Renal cortical epithelial cell (primary cell): ENCODE results near the gene THRB. TPM values are rescaled to one million over a fixed set of nuclear protein-coding genes. Genes with fewer than 3 reads are reported as not detected.

Experiments used
- DNase-seq: peaks from one replicate; pipeline ENCODE4 v3.0.0-alpha.2; 2011; ENCODE audit warnings: low read depth
- total RNA-seq: library from RNA; depleted of rRNA; stranded (reverse); fragments of >200 nt; gene quantifications from 2 replicates; pipeline ENCODE4 v1.2.3, GENCODE V29; 2014

The THRB gene
- total RNA-seq, result 11.8 and 46.1 TPM in 2 replicates

- DNase-seq, result no peak
Observed at GRCh38 chr3:24494618-24495325, at the start of gene THRB. Gene THRB (minus strand): TSS chr3:24494850.

DNA sequence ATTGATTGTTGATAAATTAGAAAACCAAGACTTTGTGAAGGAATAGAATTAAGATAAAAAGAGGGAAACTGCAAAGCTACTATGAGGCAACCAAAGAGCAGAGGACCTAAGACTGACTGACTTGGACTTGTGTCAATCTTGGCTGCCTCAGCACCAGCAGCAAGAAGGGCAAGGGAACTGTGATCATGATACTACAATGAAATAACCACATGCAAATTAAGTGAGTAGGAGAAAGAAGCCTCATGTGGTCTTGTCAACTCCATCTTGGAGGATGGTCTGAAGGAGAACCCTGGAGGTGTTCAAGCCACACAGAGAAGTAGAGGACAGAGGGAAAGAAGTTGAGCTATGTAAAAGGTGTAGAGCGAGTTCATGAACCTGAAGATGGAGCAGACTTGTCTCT, 47.3 kb upstream of the THRB start:
- DNase-seq, result no peak

- no peak for DNase-seq
Observed at GRCh38 chr3:24540821-24541220, 46.2 kb upstream of the THRB start.

DNA sequence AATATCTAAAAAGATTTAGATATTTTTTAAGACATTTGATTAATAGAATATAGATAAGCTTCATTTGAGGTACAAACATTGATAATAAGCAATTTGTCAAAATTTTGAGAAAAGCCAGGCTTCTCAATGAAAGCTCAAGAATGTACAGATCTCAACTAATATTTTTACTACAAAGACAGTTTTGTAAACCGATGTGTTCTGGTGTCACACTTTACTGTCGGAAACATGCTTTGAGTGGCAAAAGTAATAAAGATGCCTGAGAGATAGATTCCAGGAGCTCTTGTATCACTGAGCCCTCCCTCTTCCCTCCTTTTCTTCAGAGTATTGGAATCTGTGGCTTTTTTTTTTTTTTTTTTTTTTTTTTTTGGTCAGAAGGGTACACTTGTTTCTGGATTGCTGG, 45.0 kb upstream of the THRB start:
- DNase-seq, result no peak

DNA sequence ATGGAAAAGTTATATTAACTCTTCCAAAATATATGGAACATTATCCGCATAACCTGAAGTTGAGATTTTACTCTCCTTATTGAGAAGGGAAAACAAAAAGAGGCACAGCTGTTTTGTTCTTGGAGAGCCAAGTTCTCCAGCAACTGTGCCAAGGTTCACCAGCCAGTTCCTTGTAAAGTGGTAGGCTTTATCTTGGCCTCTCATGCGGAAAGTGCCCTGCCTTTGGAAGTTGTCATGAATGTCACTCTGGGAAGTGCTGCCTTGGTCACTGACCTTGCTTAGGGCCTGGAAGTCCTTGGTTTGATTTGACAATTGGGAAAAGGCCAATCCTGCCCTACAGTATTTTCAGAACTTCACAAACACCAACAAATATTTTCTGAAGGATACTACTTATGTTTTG, 44.2 kb upstream of the THRB start:
- no peak for DNase-seq

GRCh38 chr3:24533561-24534193, 39.0 kb upstream of the THRB start:
- peak; percentile 70 for DNase-seq

- no peak for DNase-seq
Observed at GRCh38 chr3:24530471-24530870, 35.8 kb upstream of the THRB start.

- DNase-seq, result no peak
Observed at GRCh38 chr3:24529210-24529609, 34.6 kb upstream of the THRB start.

- DNase-seq, result no peak
Observed at GRCh38 chr3:24526640-24527212, 32.1 kb upstream of the THRB start.

DNA sequence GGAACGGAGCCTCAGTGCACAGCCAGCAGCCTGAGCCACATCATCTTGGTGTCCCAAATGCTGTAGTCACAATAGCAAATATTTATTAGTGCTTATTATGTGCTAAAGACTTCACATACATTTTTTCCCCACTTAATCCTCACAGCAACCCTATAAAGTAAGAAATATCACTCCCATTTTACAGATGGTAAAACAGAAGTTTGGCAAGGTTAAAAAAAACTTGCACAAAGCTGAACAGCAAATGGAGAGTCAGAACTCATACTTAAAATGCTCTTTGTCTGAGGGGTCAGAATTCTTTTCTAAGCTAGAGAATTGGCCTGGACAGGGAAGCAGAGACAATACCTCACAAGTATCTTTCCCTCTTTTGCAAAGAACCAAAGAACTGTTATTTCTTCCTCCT, 30.9 kb upstream of the THRB start:
- no peak for DNase-seq

DNA sequence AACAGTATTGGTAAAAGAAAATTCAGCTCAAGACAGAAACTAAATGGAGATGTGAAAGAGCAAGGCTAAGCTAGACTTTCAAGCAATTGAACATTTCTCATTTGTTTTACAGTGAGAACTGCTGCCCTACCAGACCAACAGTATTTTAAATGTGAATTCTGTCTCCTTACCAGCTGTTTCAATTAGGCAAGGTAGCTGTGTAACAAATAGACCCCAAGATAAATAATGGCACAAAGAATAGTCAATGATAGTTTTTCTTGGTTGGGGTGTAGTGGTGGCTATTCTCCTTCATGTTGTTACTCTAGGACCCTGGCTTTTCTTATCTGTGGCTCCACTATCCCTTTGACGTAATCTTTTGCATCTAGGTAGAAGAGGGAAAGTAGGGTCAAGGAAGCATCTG, 30.4 kb upstream of the THRB start:
- DNase-seq, result no peak

DNA sequence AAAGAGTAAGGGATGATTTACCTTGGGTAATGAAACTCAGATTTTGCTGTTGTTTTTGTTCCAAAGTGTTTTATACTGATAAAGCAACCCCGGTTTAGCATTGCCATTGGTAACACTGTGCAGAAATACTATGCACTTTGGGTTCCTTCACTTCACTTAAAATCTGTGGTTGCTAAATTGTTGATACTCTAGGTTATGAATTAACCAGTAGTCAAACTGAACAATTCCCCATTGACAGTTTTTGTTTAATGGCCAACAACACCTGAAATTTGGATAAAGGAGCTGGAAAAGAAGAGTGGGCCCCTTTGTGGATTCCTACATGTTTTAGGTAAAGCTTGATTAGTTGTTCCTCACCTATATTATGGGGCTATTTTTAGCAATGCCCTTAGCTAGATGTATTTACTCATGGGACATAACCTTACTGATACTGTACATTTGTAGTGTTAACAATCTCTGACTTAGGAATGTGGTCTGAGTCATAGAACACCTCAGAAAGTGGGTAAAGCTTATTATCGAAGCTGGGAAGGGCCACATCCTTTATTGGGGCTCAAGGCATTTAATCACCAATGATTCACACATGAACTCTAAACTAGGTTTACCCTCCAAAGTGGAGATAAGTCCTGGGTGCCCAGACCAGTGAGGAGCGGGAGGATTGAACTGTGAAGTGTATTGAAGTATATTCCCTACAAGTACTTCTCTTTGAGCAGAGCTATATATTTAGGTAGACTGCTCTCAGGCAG, 29.5 kb upstream of the THRB start:
- peak; percentile 81 for DNase-seq

DNA sequence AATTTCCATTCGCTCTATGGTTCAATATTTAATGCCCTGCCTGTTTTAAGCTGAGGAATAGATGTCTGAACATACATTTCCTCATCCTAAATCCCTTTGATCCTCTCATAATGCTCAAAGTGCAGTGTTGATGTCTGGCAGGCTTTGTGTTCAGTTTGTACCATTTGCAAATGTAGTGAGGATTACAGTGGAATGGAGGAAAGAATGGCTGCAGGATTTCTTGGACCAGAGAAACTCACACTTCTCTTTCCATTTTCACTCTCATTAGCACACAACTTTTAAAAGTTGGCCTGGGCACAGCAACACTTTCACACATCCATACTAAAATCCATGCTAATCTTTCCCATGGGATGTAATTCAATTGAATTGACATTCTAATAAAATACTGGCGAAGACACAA, 28.6 kb upstream of the THRB start:
- DNase-seq, result no peak

DNA sequence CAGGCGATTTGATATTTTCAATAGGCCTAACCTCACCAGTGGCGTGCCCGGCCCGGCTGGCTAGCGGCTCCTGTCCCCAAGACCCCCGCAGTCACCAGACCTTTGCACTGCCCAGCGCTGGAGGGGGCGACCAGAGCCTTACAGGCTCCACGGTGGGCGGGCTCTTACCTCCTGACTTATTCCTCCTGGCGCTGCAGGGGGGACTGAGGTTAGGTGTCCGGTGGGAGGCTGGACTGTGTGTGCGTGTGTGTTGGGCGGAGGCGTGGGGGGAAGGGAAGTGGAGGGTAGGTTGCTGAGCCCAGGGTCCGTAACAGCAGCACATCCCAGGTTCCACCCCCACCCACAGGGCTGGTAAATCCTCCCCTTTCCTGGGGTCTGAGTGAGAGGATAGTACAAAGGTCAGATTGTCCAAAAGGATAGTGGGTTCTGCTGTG, 27.5 kb upstream of the THRB start:
- no peak for DNase-seq

DNA sequence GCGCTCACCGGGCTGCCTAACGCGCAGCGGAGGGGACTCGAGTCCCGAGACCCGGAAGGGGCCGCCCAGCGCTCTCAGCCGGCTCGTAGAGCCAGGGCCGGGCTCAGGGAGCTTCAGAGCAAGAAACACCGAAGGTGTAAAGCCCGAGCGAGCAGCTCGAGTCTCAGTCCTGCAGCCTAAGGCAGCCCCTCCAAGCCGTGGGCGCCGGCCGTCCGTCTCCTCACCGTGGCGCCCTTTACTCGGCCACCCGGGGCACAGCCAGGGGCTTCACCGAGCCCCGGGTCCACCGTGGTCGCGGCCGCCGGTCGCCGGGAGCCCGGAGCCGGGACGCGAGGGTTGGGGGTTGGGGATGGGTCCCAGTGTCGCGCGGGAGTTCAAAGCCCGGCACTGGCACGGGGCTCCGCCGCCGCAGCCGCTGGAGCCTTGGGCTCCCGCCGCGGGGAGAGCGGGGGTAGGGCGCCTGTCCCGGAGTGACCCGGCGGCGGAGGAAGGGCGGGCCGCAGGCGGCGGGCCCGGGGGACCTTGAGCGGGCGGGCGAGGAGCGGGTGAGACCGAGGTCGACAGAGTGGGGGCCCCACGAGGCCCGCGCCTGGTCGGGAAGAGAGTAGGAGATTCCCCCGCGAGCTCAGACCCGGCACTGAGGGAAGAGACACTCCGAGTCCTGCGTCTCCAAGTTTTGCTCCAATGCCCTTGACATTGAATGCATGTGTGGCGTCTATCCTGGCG, 26.9 kb upstream of the THRB start:
- no peak for DNase-seq

DNA sequence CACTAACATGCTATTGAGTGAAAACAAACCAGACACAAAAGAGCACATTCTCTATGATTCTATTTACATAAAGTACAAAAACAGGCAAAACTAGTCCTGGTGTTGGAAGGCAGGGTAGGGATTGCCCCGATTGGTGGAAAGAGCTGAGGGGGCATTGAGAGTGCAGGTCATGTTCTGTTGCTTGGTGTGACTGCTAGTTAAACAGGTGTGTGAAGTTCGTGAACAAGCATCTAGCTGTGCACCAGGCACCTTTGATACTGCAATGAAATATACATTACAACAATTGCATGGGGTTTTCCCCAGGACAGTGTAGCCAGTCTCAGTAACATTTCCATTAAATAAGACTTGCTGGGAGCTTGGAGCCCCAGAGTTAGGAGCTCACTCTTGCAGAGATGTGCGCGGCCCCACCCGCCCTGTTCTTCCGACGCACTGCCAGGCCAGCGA, 26.3 kb upstream of the THRB start:
- no peak for DNase-seq

DNA sequence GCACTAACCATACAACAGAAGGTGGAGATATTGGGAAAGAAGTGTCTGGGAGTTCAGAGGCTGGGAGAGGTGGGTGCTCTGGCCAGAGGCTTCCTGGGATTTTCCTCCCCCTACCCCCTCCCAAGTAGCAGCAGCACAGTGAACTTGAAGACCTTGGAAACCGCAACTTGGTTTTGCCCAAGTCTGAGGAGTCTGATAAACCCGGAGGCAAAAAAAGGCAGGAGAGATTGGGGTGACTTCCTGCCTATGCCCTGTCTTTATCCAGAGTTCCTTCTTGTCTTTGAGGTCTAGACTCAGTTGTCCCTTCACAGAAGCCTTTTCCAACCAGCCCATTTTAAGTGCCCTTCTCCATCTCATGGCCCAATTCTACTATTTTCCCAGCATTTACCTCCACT, 25.4 kb upstream of the THRB start:
- DNase-seq, result no peak

GRCh38 chr3:24519368-24520100, 24.9 kb upstream of the THRB start:
- DNase-seq, result no peak

DNA sequence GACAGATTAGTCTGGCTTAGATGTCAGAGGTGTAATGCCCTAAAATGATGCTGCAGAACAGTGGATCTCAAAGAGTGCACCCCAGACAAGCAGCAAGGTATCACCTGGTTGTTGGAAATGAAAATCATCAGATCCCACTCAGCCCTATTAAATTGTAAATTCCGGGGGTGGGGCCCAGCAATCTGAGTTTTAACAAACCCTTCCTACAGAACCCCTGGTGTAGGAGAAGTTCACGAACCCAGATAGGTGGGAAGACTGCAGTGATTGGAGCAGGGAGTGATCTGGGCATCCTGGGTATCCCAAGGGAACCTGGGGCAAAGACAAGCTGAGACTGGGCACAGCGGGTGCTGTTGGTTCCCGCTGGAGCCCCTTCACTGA, 24.3 kb upstream of the THRB start:
- no peak for DNase-seq

DNA sequence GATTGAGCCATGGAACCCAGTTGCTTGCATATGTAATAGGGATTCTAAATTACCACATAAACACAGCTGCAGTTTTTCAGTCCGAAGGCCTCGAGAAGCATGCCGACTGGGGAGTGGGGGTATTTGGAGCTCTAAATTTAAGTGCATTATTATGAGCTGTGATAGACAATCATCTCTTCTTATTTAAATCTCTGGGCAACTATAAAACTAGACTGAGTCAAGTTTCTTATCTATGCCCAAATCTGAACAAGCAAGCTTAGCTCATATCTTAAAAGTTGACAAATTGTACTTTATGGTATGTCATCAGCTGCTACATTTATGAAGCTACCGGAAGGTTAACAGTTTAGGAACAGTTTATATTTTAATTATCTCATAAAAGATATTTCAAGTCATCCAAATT, 19.5 kb upstream of the THRB start:
- DNase-seq, result no peak

DNA sequence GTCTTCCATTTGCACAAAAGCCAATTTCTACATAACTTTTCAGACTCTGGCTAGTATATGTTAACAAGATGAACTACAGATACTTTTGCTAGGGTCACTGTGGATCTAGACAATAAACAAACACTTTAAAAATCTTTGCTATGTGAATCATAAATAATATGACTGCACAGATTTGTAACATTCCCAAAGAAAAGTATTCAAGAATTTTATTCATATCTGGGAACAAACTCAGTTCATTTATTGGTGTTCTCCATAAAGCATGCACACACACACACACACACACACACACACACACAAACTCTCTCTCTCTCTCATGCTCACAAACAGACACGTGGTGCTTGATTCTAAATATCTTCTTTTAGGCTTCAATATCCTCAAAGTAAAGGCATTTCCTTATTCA, 18.8 kb upstream of the THRB start:
- no peak for DNase-seq
